ENCODE data around the gene HEXIM2.
"Not testable (repeated sequence)": the region's sequence is repeated elsewhere in the genome, so short reads cannot be mapped to it uniquely, and the experiment has no call there.

The HEXIM2 gene

GRCh38 chr17:45161288-45162024 lies at the start of gene HEXIM2:
Gene HEXIM2 (plus strand): TSS chr17:45161875. CDS start chr17:45162794, 919 bp downstream.
- DNase-seq: peak; percentile 99

GRCh38 chr17:45112559-45113423 lies 48.9 kb upstream of the HEXIM2 start:
- no peak for DNase-seq

DNA sequence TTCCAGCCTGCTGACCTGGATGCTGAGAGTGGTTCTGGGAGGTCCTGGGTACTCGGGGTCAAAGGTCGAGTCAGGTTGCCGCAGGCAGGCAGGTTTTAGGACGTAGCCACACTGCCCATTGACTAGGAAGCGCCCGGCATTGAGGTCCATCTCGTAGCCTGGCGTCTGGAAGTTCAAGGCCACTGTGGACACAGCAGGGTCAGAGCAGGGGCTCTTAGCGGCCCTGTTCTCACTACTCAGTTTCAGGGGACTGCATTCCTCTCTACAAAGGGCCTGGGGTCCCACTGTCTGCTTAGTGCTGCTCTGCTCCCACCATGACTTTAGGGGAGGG lies 48.3 kb upstream of the HEXIM2 start:
- DNase-seq: no peak

GRCh38 chr17:45114117-45114932 lies 47.4 kb upstream of the HEXIM2 start:
- DNase-seq: no peak

GRCh38 chr17:45115015-45115625 lies 46.6 kb upstream of the HEXIM2 start:
- DNase-seq: no peak

DNA sequence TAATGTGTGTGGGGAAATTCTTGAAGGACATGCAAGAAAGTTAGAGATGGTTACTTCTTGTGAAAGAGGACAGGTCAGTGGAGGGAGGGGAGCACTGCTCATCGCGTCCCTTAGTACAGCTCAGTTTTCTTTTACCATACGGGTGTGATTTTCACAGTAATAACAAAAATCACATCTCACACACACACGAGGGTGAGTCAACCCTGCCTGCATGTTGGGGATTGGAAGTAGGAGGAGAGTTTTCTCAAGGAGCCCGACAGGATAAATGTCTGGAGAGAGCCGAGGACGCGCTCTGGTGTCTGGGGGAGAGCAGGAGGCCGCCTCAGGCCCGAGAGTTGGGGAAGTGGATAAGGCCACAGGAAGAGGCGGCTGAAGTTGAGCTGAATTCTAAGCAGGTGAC lies 45.8 kb upstream of the HEXIM2 start:
- no peak for DNase-seq

- no peak for DNase-seq
Measured at GRCh38 chr17:45116434-45117016, 45.1 kb upstream of the HEXIM2 start.

DNA sequence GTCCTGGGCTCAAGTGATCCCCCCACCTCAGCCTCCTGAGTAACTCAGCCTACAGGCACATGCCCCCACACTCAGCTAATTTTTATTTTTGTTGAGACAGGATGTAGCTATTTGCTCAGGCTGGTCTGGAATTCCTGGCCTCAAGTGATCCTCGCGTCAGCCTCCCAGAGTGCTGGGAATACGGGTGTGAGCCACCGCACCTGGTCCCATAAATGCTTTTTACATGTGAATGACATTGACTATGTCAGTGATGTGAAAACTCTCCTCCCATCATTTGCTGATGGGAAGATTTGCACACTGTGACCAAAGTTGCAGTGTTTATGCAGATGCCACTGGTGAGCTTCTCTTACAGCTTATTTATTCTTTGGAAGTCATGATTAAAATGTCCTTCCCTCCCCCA lies 44.3 kb upstream of the HEXIM2 start:
- no peak for DNase-seq

GRCh38 chr17:45117848-45118646 lies 43.6 kb upstream of the HEXIM2 start:
- no peak for DNase-seq

- no peak for DNase-seq
Measured at GRCh38 chr17:45118691-45119090, 43.0 kb upstream of the HEXIM2 start.

DNA sequence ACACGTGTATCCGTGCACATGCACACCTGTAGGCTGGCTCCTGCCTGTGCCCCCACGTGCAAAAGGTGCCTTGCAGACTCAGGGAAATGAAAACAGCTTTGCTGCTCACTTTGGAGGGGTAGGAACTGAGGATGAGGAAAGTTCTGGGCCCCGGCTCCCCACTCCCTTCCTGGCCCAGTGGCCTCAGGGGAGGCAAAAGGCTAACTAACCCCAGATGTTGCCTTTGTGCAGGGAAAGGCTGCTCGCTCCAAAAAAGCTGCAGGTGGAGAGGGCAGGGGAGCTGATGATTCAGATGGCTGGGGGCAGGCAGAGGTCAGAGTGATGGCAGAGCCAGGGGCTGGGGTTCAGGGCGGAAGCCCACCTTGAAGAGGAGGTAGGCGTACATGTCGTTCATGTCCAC lies 41.7 kb upstream of the HEXIM2 start:
- DNase-seq: no peak

DNA sequence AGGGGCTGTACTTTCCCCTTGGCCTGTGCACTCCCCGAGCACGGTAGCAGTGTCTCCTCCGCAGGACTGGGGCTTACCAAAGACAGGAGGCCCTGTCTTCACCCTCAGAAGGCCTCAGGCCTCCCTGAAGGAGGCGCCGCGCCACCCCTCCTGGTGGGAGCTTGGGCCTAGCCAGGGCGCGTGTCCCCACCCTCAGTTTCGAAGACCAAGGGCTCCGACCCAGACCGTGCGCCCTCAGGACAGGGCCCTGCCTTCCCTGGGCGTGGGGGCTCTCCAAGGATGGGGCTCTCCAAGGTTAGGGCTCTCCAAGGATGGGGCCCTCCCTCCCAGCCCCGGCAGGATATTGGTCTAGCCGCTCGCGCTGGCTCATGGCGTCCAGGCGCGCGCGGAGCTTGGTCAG lies 41.1 kb upstream of the HEXIM2 start:
- no peak for DNase-seq

GRCh38 chr17:45121055-45121454 lies 40.6 kb upstream of the HEXIM2 start:
- DNase-seq: no peak

GRCh38 chr17:45123076-45123770 lies 38.5 kb upstream of the HEXIM2 start:
- no peak for DNase-seq

DNA sequence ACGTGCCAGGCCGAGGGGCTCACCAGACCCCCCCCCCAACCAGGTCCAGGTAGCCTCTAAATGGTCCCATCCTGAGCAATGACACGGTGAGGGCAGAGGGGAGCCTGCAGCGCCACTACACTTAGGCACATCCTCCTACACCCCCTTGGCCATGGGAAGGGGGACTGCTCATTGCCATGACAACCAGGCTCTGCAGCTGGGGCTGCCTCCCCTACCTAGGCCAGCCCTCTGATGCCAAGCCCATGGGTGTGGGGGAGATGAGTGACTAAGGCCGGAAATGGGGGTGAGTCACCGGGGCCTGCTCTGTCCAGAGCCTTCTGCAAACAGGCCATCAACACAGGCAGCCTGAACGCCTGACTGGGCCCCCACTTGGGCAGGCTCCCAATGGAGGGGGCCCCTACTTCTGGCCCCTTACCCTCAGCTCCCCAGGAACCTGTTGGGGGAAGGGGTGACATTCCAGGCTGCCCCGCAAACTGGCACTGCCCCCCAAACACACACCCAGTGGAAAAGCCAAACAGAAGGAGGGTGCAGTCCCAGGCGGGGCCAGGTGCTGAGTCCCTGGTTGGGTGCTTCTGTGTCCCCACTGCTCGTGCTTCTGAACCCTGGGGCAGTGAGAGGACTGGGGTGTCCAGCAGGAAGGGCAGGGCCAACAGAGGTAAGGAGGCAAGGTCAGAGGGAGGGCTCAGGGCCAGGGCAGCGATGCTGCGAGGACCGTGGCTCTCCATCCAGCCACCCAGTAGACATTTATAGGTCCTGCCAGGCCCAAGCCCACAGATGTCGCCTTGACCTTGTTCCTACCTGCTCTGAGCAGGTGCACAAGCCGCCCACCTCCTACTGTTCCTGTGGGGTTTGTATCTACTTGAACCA lies 37.5 kb upstream of the HEXIM2 start:
- DNase-seq: no peak

GRCh38 chr17:45124797-45125122 lies 36.9 kb upstream of the HEXIM2 start:
- not testable (repeated sequence) for DNase-seq

- DNase-seq: no peak
Measured at GRCh38 chr17:45125509-45125908, 36.2 kb upstream of the HEXIM2 start.

GRCh38 chr17:45127207-45127547 lies 34.5 kb upstream of the HEXIM2 start:
- no peak for DNase-seq

GRCh38 chr17:45127548-45128300 lies 34.0 kb upstream of the HEXIM2 start:
- no peak for DNase-seq

GRCh38 chr17:45128331-45128730 lies 33.3 kb upstream of the HEXIM2 start:
- no peak for DNase-seq
